Sigmoid colon (tissue), 7 donors: ENCODE measurements around the gene SLC51B. TPM values are rescaled to one million over a fixed set of nuclear protein-coding genes. Genes with fewer than 3 reads are reported as not detected.

Source experiments
- DNase-seq: peaks from one replicate; pipeline ENCODE4 v3.0.0-alpha.2; 2019
- H3K27ac ChIP-seq, 4 donors: fragments of 200-600 bp; sonication (generic); one replicate each; pipeline ENCODE4 v1.5.1; 2016 to 2019; ENCODE audit warnings: mild to moderate bottlenecking in 1 of 4
- H3K27me3 ChIP-seq, 3 donors: fragments of 200-600 bp; sonication (generic); one replicate each; pipeline ENCODE4 v1.5.1; 2019; ENCODE audit warnings: mild to moderate bottlenecking in 1 of 3
- H3K36me3 ChIP-seq, 4 donors: fragments of 200-600 bp; sonication (generic); one replicate each; pipeline ENCODE4 v1.5.1; 2016 to 2019
- H3K4me1 ChIP-seq, 4 donors: fragments of 200-600 bp; sonication (generic); one replicate each; pipeline ENCODE4 v1.5.1; 2017 to 2019
- H3K4me3 ChIP-seq, 4 donors: fragments of 200-600 bp; sonication (generic); one replicate each; pipeline ENCODE4 v1.5.1; 2017 to 2019; ENCODE audit warnings: mild to moderate bottlenecking in 2 of 4, moderate library complexity in 1 of 4
- H3K9me3 ChIP-seq, 4 donors: fragments of 200-600 bp in 3 of 4; sonication (generic) in 3 of 4; one replicate each; pipeline versions ENCODE4 v1.5.1 to v1.6.1; 2013 to 2019
- EP300 ChIP-seq, 4 donors: sonication (generic); formaldehyde crosslinking; IDR thresholded peaks; one replicate each; pipeline ENCODE4 v1.6.1; 2017; ENCODE audit warnings: antibody characterized with exemption in 4 of 4
- POLR2A ChIP-seq, 2 donors: fragments of 450-650 bp; IDR thresholded peaks; one replicate each; pipeline ENCODE4 v1.6.1; 2016; ENCODE audit warnings: antibody characterized with exemption in 2 of 2, mild to moderate bottlenecking in 2 of 2, moderate library complexity in 2 of 2
- POLR2AphosphoS5 ChIP-seq, 4 donors: sonication (generic); formaldehyde crosslinking; IDR thresholded peaks; one replicate each; pipeline ENCODE4 v1.6.1; 2017; ENCODE audit warnings: antibody characterized with exemption in 4 of 4
- WGBS, 2 donors: extraction: QIAGEN DNeasy Blood & Tissue Kit; methylation state at CpG; one replicate each; pipeline ENCODE4 v1.1.7; 2013; 5-methylcytosine and 5-hydroxymethylcytosine counted together
- intact Hi-C: fragments of 100-400 bp; cut with DNase I; formaldehyde crosslinking; loops from one replicate; pipeline ENCODE4 v1.15.1; 2023
- polyA plus RNA-seq, 3 donors: library from polyadenylated mRNA; stranded (reverse); fragments of 200-250 nt; gene quantifications; one replicate each; pipeline ENCODE4 v1.2.3, GENCODE V29; 2013
- total RNA-seq, 4 donors: library from RNA; depleted of rRNA; stranded (reverse); fragments of >200 nt; gene quantifications; one replicate each; pipeline ENCODE4 v1.1.0, GENCODE V29; 2016
- TF ChIP-seq, protein P1 (sequence below), 4 experiments: fragments of 450-650 bp in 3 of 4; fragments of 200-600 bp in 1 of 4; IDR thresholded peaks; one replicate each; pipeline ENCODE4 v1.5.1; 2016 to 2019; ENCODE audit warnings: antibody characterized with exemption in 4 of 4, mild to moderate bottlenecking in 3 of 4, moderate library complexity in 2 of 4
- donor health status: healthy with polysubstance abuse.
- donor health status: Bipolar disorder and iron deficiency.
- donor health status: healthy.

The SLC51B gene
- total and polyA plus RNA-seq, 7 donors = 76.3 to 92.5 (median 77.0) TPM; not detected in 4

DNA sequence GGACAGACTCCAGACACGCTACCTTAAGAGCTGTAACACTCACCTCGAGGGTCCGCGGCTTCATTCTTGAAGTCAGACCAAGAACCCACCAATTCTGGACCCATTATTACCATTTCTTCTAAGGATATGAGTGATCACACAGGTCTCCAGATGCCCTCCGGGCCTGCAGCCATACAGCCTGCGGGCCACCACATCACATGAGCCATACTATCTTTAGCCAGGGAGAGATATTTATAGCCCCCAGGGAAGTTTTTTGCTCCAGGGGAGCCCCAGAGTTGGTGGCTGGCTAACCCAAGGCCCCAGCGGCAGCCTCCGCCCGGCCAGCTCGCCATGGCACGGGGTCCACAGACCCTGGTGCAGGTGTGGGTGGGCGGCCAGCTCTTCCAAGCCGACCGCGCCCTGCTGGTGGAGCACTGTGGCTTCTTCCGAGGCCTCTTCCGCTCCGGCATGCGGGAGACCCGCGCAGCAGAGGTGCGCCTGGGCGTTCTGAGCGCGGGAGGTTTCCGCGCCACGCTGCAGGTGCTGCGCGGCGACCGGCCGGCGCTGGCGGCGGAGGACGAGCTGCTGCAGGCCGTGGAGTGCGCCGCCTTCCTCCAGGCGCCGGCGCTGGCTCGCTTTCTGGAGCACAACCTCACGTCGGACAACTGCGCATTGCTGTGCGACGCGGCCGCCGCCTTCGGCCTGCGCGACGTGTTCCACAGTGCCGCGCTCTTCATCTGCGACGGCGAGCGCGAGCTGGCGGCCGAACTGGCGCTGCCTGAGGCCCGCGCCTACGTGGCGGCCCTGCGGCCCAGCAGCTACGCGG is 31.5 kb downstream of the SLC51B start, which contains the start of gene KBTBD13:
TSS of gene KBTBD13 (plus strand) at position 261 of the 805 bp plus-strand sequence. CDS start at position 331, 70 bp downstream.
- Histone ChIP-seq H3K4me3 (no peak within 1 kb of the TSS), H3K27me3 (peaks cover 0 to 7% (median 0%) of the 10 kb centered on the region in 3 donors), H3K27ac (peak within 1 kb of the TSS in 1 of 4 donors; percentile 34), H3K9me3 (no peaks in the 10 kb centered on the region), H3K4me1 (peaks cover 0 to 41% (median 34%) of the 10 kb centered on the region in 4 donors), H3K36me3 (no peaks in the 10 kb centered on the region)
- intact Hi-C loops = no loop called here
- WGBS, 2 donors = 87 to 89% methylated on average over 73 of the region's 73 CpGs
- no peak for TF ChIP-seq POLR2AphosphoS5 (IDR thresholded peaks at IDR 0.05)
- no peak for TF ChIP-seq EP300 (IDR thresholded peaks at IDR 0.05)
- no peak for TF ChIP-seq POLR2A (IDR thresholded peaks at IDR 0.05)
- TF ChIP-seq, protein P1, sequence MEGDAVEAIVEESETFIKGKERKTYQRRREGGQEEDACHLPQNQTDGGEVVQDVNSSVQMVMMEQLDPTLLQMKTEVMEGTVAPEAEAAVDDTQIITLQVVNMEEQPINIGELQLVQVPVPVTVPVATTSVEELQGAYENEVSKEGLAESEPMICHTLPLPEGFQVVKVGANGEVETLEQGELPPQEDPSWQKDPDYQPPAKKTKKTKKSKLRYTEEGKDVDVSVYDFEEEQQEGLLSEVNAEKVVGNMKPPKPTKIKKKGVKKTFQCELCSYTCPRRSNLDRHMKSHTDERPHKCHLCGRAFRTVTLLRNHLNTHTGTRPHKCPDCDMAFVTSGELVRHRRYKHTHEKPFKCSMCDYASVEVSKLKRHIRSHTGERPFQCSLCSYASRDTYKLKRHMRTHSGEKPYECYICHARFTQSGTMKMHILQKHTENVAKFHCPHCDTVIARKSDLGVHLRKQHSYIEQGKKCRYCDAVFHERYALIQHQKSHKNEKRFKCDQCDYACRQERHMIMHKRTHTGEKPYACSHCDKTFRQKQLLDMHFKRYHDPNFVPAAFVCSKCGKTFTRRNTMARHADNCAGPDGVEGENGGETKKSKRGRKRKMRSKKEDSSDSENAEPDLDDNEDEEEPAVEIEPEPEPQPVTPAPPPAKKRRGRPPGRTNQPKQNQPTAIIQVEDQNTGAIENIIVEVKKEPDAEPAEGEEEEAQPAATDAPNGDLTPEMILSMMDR (IDR thresholded peaks at IDR 0.05) = no peak
- DNase-seq = no peak

DNA sequence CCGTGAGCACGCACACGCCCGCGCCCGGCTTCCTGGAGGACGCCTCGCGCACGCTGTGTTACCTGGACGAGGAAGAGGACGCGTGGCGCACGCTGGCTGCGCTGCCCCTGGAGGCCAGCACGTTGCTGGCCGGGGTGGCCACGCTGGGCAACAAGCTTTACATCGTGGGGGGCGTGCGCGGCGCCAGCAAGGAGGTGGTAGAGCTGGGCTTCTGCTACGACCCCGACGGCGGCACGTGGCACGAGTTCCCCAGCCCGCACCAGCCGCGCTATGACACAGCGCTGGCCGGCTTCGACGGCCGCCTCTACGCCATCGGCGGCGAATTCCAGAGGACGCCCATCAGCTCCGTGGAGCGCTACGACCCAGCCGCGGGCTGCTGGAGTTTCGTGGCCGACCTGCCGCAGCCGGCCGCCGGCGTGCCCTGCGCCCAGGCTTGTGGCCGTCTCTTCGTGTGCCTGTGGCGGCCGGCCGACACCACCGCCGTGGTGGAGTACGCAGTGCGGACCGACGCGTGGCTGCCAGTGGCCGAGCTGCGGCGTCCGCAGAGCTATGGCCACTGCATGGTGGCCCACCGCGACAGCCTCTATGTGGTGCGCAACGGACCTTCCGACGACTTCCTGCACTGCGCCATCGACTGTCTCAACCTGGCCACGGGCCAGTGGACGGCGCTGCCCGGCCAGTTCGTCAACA is 32.2 kb downstream of the SLC51B start:
- WGBS, 2 donors = 73 to 78% methylated on average over 85 of the region's 85 CpGs
- H3K4me3 ChIP-seq = no peak overlapping the region

DNA sequence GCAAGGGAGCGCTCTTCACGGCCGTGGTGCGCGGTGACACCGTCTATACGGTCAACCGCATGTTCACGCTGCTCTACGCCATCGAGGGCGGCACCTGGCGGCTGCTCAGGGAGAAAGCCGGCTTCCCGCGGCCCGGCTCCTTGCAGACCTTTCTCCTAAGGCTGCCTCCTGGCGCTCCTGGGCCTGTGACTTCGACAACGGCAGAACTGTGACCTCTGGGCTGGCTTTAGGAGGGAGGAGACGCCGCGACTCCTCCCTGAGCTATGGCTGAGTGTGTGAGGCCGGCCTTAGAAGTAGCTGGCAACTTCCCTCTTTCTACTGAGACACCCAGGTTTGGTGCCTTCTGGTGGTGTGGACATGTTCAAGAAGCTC is 32.8 kb downstream of the SLC51B start:
- no peak overlapping the region for H3K27ac ChIP-seq
- peak; percentile 89 for DNase-seq

More for the DNA sequence above, 32.2 kb downstream of the SLC51B start:
- Histone ChIP-seq H3K9me3 (no peaks in the 10 kb centered on the region), H3K27me3 (peaks cover 0 to 7% (median 0%) of the 10 kb centered on the region in 3 donors), H3K27ac (no peak overlapping the region), H3K4me1 (peaks cover 0 to 41% (median 34%) of the 10 kb centered on the region in 4 donors), H3K36me3 (no peaks in the 10 kb centered on the region)
- no peak for DNase-seq
- intact Hi-C loops = no loop called here
- no peak for TF ChIP-seq POLR2AphosphoS5 (IDR thresholded peaks at IDR 0.05)
- TF ChIP-seq, protein P1 (IDR thresholded peaks at IDR 0.05) = no peak
- TF ChIP-seq EP300 (IDR thresholded peaks at IDR 0.05) = no peak
- TF ChIP-seq POLR2A (IDR thresholded peaks at IDR 0.05) = no peak

DNA sequence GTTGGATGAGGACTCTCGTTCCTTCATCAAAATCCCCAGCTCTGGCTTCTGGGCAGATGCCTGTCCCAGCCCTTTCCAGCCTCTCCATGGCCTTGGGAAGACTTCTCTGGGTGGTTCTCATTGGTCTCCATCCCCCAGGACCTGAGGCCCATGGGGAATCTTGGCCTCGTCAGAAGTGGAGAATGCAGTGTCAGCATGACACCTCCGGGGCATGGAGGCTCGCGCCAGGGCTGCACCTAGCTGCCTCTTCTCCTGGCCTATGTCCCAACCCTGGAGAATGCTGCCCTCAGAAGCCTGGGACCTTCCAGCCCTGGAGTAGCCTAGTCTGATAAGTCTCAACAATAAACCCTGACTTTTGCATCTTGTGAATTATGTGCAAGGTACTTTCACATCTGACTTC is 34.4 kb downstream of the SLC51B start:
- H3K4me1 ChIP-seq = peaks cover 0 to 53% (median 50%) of the 10 kb centered on the region in 4 donors
- 91 to 92% methylated on average over 5 of the region's 5 CpGs for WGBS, 2 donors
- no peak for DNase-seq
- peaks cover 0 to 7% (median 0%) of the 10 kb centered on the region in 3 donors for H3K27me3 ChIP-seq
- H3K4me3 ChIP-seq = no peak overlapping the region
- H3K36me3 ChIP-seq = no peaks in the 10 kb centered on the region
- H3K9me3 ChIP-seq = no peaks in the 10 kb centered on the region
- intact Hi-C loops = no loop called here
- no peak overlapping the region for H3K27ac ChIP-seq
- TF ChIP-seq, protein P1 (IDR thresholded peaks at IDR 0.05) = no peak
- TF ChIP-seq POLR2A (IDR thresholded peaks at IDR 0.05) (no peak), POLR2AphosphoS5 (IDR thresholded peaks at IDR 0.05) (no peak), EP300 (IDR thresholded peaks at IDR 0.05) (no peak)

More for the DNA sequence above, 32.8 kb downstream of the SLC51B start:
- TF ChIP-seq, protein P1 (IDR thresholded peaks at IDR 0.05) = peak; percentile 28 to 60 (median 54)
- TF ChIP-seq POLR2AphosphoS5 (IDR thresholded peaks at IDR 0.05) (no peak), POLR2A (IDR thresholded peaks at IDR 0.05) (no peak)
- 10 to 23% methylated on average over 24 of the region's 24 CpGs for WGBS, 2 donors
- Histone ChIP-seq H3K4me3 (no peak overlapping the region), H3K27me3 (peaks cover 0 to 7% (median 0%) of the 10 kb centered on the region in 3 donors), H3K4me1 (peaks cover 0 to 44% (median 39%) of the 10 kb centered on the region in 4 donors), H3K36me3 (no peaks in the 10 kb centered on the region), H3K9me3 (no peaks in the 10 kb centered on the region)
- intact Hi-C loops = no loop called here
